Mesothelial cell of epicardium (in vitro differentiated cells): ENCODE measurements around the gene SWT1. TPM values are rescaled to one million over a fixed set of nuclear protein-coding genes. Genes with fewer than 3 reads are reported as not detected.

ENCODE experiments used
- DNase-seq, 2 experiments: peaks; one replicate each; pipeline ENCODE4 v3.0.0; 2021; ENCODE audit warnings: low spot score in 2 of 2; ENCODE audit not compliant: unreplicated experiment in 2 of 2
- H3K27ac Mint-ChIP-seq: 2 replicates; pipeline ENCODE4 v1.8.0; 2021; ENCODE audit warnings: mixed read lengths
- H3K27me3 Mint-ChIP-seq: 2 replicates; pipeline ENCODE4 v1.8.0; 2021; ENCODE audit warnings: low read depth, mixed read lengths
- H3K36me3 Mint-ChIP-seq: 2 replicates; pipeline ENCODE4 v1.8.0; 2021; ENCODE audit warnings: mixed read lengths
- H3K4me1 Mint-ChIP-seq: 2 replicates; pipeline ENCODE4 v1.8.0; 2021; ENCODE audit warnings: mixed read lengths
- H3K4me3 Mint-ChIP-seq: 2 replicates; pipeline ENCODE4 v1.8.0; 2021; ENCODE audit warnings: mild to moderate bottlenecking, moderate library complexity, mixed read lengths
- H3K9me3 Mint-ChIP-seq: 2 replicates; pipeline ENCODE4 v1.8.0; 2021; ENCODE audit warnings: mixed read lengths
- total RNA-seq: library from RNA; stranded (reverse); gene quantifications from 3 replicates; pipeline ENCODE4 v1.2.1, GENCODE V29; 2021
- TF ChIP-seq, protein P1 (sequence below): fragments of 200-600 bp; sonication (generic); IDR thresholded peaks from one replicate; pipeline ENCODE4 v1.5.0; 2021; ENCODE audit warnings: antibody characterized with exemption; ENCODE audit not compliant: unreplicated experiment

Gene SWT1
- total RNA-seq, 1 donor from 2014 or later, result 8.0 TPM

DNA sequence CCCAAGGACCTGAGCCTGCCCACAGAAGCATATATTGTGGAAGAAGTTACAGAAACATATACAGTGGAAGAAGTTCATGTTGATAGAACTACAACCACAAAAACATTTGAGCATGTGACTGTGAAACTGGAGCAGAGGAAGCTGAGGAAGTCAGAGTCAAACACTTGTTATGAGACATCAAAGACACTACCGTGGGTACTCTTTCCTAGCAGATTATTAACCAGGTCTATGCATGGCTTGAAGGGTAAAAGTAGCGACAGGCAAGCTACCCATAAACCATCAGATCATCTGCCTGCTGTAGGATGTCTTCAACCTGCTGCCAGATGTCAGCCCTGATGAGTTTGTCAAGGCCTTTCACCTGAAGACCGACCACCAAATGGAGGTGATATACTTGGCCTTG, 124.3 kb downstream of the SWT1 start:
- H3K27ac Mint-ChIP-seq, result no peak overlapping the region
- H3K9me3 Mint-ChIP-seq, result peaks cover 41% of the 10 kb centered on the region
- peaks cover 11% of the 10 kb centered on the region for H3K4me1 Mint-ChIP-seq
- TF ChIP-seq, protein P1, sequence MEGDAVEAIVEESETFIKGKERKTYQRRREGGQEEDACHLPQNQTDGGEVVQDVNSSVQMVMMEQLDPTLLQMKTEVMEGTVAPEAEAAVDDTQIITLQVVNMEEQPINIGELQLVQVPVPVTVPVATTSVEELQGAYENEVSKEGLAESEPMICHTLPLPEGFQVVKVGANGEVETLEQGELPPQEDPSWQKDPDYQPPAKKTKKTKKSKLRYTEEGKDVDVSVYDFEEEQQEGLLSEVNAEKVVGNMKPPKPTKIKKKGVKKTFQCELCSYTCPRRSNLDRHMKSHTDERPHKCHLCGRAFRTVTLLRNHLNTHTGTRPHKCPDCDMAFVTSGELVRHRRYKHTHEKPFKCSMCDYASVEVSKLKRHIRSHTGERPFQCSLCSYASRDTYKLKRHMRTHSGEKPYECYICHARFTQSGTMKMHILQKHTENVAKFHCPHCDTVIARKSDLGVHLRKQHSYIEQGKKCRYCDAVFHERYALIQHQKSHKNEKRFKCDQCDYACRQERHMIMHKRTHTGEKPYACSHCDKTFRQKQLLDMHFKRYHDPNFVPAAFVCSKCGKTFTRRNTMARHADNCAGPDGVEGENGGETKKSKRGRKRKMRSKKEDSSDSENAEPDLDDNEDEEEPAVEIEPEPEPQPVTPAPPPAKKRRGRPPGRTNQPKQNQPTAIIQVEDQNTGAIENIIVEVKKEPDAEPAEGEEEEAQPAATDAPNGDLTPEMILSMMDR, result no peak
- DNase-seq, result no peak
- H3K36me3 Mint-ChIP-seq, result peaks cover 51% of the 10 kb centered on the region
- no peak overlapping the region for H3K4me3 Mint-ChIP-seq
- no peaks in the 10 kb centered on the region for H3K27me3 Mint-ChIP-seq

DNA sequence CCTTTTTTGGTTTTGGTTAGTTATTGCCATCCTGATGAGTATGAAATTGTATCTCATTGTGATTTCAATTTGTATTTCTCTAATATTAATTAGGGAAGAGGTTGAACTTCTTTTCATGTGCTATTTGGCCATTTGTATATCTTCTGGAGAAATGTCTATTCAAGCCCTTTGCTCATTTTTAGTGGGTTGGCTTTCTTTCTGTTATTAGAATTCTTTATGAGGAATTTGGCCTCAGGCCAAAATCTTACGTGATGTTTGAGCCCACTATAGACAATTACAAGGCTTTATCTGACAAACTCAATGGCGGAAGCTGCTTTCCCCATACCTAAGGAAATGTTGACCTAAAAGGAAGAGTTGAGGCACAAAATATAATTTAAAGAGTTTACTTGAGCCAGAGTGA, 127.1 kb downstream of the SWT1 start:
- Mint-ChIP-seq H3K27me3 (no peaks in the 10 kb centered on the region), H3K9me3 (peaks cover 43% of the 10 kb centered on the region), H3K4me1 (peaks cover 11% of the 10 kb centered on the region), H3K27ac (peak overlapping the region; percentile 61), H3K4me3 (no peak overlapping the region), H3K36me3 (peaks cover 43% of the 10 kb centered on the region)
- TF ChIP-seq, protein P1, result no peak
- DNase-seq, result no peak

DNA sequence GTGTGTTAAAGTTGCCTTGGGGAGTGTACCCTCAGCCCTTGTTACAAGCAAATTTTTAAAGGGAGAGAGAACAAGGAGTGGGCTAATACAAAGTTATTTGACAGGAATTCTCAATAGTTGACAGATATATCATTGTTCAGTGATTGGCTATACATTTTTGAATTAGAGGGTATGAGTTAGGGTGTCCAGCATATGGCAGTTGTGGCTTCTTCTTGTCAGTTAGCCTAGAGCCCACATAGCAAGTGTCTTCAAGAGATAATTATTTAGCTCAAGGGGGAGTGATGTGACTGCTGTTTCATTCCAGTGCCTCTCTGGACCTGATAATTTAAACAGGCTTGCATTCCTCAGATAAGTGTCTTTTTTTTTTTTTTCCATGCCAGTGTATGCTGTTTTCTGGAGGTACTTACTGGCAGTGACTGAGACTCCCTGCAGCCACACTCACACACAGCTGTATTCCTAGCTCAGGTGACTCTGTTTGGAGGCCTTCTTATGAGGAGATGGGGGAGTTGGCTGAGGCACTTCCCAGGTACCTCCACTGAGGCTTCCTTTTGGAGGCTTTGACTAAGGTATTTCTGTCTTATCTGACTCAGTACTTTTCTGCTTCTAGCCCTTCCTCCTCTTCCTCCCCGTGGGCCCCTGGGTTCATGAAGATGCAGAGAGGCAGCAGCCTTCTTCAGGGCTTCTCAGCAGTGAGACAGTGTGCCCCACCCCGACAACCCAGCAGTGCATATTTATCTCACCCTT, 127.7 kb downstream of the SWT1 start:
- Mint-ChIP-seq H3K4me3 (no peak overlapping the region), H3K27me3 (no peaks in the 10 kb centered on the region), H3K9me3 (peaks cover 43% of the 10 kb centered on the region), H3K27ac (peak overlapping the region; percentile 80), H3K4me1 (peaks cover 11% of the 10 kb centered on the region), H3K36me3 (peaks cover 44% of the 10 kb centered on the region)
- TF ChIP-seq, protein P1, result no peak
- no peak for DNase-seq

DNA sequence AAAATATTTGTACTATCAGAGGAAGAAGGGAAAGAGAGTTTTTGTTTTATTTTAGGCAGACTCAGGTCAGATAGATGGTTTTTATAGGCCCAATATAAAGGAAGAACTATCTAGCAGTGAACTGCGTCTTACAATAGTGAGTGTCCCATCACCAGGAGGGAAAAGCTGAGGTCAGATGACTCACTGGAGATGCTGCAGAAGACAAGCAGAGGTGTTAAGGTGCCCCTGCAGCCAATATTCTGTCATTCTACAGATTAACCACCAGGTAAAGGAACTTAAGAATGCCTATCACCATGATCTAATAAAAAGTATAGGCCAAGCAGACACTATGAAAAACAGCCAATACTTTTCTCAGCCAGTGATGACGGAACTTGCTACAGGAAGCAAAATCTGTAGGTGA, 130.5 kb downstream of the SWT1 start:
- Mint-ChIP-seq H3K4me3 (no peak overlapping the region), H3K27me3 (no peaks in the 10 kb centered on the region), H3K27ac (no peak overlapping the region), H3K9me3 (peaks cover 39% of the 10 kb centered on the region), H3K4me1 (peaks cover 11% of the 10 kb centered on the region), H3K36me3 (peaks cover 29% of the 10 kb centered on the region)
- TF ChIP-seq, protein P1, result no peak
- no peak for DNase-seq

DNA sequence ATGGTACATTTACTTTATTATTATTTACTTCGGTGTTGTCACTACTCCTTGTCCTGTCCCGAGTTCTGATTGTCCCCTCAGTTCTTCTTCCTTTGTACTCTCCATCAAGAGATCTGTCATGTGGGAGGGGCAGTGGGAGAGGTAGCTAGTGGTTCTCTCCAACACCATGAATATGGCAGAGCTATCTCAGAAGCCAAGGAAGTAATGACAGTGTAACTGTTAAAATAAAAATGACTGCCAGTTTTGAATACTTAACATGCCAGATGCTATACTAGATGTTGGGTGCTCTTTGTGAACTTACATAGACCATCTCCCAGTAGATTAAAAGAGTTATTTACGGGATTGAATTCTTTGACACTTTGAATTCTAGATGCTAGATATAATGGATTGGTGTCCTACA, 131.5 kb downstream of the SWT1 start:
- TF ChIP-seq, protein P1, result no peak
- no peak overlapping the region for H3K27ac Mint-ChIP-seq

DNA sequence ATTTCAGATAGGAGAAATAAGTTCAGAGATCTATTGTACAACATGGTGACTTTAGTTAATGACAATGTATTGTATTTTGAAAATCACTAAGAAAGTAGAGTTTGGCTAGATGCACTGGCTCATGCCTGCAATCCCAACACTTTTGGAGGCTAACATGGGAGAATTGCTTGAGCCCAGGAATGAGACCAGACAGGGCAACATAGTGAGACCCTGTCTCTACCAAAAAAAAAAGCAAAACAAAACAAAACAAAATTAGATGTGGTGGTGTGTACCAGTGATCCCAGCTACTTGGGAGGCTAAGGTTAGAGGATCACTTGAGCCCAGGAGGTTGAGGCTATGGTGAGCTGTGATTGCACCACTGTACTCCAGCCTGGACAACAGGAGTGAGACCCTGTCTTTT, 132.9 kb downstream of the SWT1 start:
- TF ChIP-seq, protein P1, result no peak
- no peaks in the 10 kb centered on the region for H3K27me3 Mint-ChIP-seq
- peaks cover 3% of the 10 kb centered on the region for H3K4me1 Mint-ChIP-seq
- DNase-seq, result no peak
- peaks cover 20% of the 10 kb centered on the region for H3K9me3 Mint-ChIP-seq
- H3K36me3 Mint-ChIP-seq, result peaks cover 28% of the 10 kb centered on the region
- H3K4me3 Mint-ChIP-seq, result no peak overlapping the region
- H3K27ac Mint-ChIP-seq, result no peak overlapping the region

More for the DNA sequence above, 131.5 kb downstream of the SWT1 start:
- no peak overlapping the region for H3K4me3 Mint-ChIP-seq
- DNase-seq, result no peak
- H3K27me3 Mint-ChIP-seq, result no peaks in the 10 kb centered on the region
- peaks cover 23% of the 10 kb centered on the region for H3K36me3 Mint-ChIP-seq
- H3K9me3 Mint-ChIP-seq, result peaks cover 29% of the 10 kb centered on the region
- peaks cover 11% of the 10 kb centered on the region for H3K4me1 Mint-ChIP-seq
